ENCODE measurements around the gene ABCG8. TPM values are rescaled to one million over a fixed set of nuclear protein-coding genes. Genes with fewer than 3 reads are reported as not detected.

ABCG8 gene
- polyA plus RNA-seq, 4 donors, result 10.5 to 38.9 (median 24.7) TPM

DNA sequence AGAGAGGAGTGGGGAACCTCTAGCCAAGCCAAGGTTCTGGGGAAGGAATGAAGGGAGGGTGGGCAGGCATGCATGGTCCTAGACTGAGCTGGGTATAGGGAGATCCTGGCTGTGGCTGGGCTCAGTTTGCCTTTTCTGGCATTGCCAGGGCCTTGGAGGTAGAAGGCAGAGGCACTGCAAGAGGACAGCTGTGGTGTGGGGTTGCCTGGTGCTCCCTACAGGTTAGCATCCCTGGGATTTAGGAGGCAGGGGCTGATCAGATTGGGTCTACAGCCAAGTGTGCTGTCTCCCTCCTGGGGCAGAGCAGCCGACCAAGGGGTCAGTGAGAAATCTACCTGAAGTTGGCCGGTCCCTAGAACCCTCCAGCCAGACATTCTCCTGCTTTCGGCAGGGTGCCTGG is 15.9 kb downstream of the ABCG8 start:
- no peak for FAIRE-seq
- DNase-seq, result no peak
- peaks cover 0 to 38% (median 10%) of the 10 kb centered on the region in 3 donors for H3K36me3 ChIP-seq (ENCODE audit: control insufficient read depth in 3 of 3, insufficient read depth in 2 of 3, low read depth in 1 of 3, low read length in 3 of 3)
- H3K9me3 ChIP-seq (ENCODE audit: control insufficient read depth in 2 of 2, insufficient read depth in 1 of 2, low read depth in 1 of 2, low read length in 1 of 2), result no peaks in the 10 kb centered on the region
- H3K4me3 ChIP-seq (ENCODE audit: low read depth in 1 of 3, low read length in 3 of 3), result no peak overlapping the region
- no peak overlapping the region for H3K27ac ChIP-seq (ENCODE audit: low read depth in 1 of 3, low read length in 2 of 3)
- H3K27me3 ChIP-seq (ENCODE audit: control insufficient read depth in 3 of 3, insufficient read depth in 3 of 3, low read length in 3 of 3), result peaks cover 0 to 4% (median 0%) of the 10 kb centered on the region in 3 donors
- H3K4me1 ChIP-seq (ENCODE audit: control insufficient read depth in 3 of 3, insufficient read depth in 2 of 3, low read depth in 1 of 3, low read length in 2 of 3), result no peaks in the 10 kb centered on the region
- 77 to 91% (median 89%) methylated on average over 3 of the region's 3 CpGs for WGBS, 3 donors

GRCh38 chr2:43855292-43855691 is 16.5 kb downstream of the ABCG8 start:
- H3K27me3 ChIP-seq (ENCODE audit: control insufficient read depth in 3 of 3, insufficient read depth in 3 of 3, low read length in 3 of 3), result peaks cover 0 to 4% (median 0%) of the 10 kb centered on the region in 3 donors
- DNase-seq, result no peak
- WGBS, 3 donors, result 80 to 92% (median 91%) methylated on average over 2 of the region's 2 CpGs
- H3K4me1 ChIP-seq (ENCODE audit: control insufficient read depth in 3 of 3, insufficient read depth in 2 of 3, low read depth in 1 of 3, low read length in 2 of 3), result no peaks in the 10 kb centered on the region
- H3K9me3 ChIP-seq (ENCODE audit: control insufficient read depth in 2 of 2, insufficient read depth in 1 of 2, low read depth in 1 of 2, low read length in 1 of 2), result no peaks in the 10 kb centered on the region
- H3K36me3 ChIP-seq (ENCODE audit: control insufficient read depth in 3 of 3, insufficient read depth in 2 of 3, low read depth in 1 of 3, low read length in 3 of 3), result peaks cover 0 to 35% (median 10%) of the 10 kb centered on the region in 3 donors
- no peak for FAIRE-seq
- no peak overlapping the region for H3K27ac ChIP-seq (ENCODE audit: low read depth in 1 of 3, low read length in 2 of 3)
- no peak overlapping the region for H3K4me3 ChIP-seq (ENCODE audit: low read depth in 1 of 3, low read length in 3 of 3)

- Histone ChIP-seq H3K27ac (ENCODE audit: low read depth in 1 of 3, low read length in 2 of 3) (no peak overlapping the region), H3K27me3 (ENCODE audit: control insufficient read depth in 3 of 3, insufficient read depth in 3 of 3, low read length in 3 of 3) (no peaks in the 10 kb centered on the region), H3K4me3 (ENCODE audit: low read depth in 1 of 3, low read length in 3 of 3) (no peak overlapping the region), H3K4me1 (ENCODE audit: control insufficient read depth in 3 of 3, insufficient read depth in 2 of 3, low read depth in 1 of 3, low read length in 2 of 3) (no peaks in the 10 kb centered on the region), H3K9me3 (ENCODE audit: control insufficient read depth in 2 of 2, insufficient read depth in 1 of 2, low read depth in 1 of 2, low read length in 1 of 2) (no peaks in the 10 kb centered on the region), H3K36me3 (ENCODE audit: control insufficient read depth in 3 of 3, insufficient read depth in 2 of 3, low read depth in 1 of 3, low read length in 3 of 3) (peaks cover 0 to 28% (median 19%) of the 10 kb centered on the region in 3 donors)
- 59 to 79% (median 61%) methylated on average over 12 of the region's 12 CpGs for WGBS, 3 donors
- DNase-seq, result no peak
- no peak for FAIRE-seq
Measured at GRCh38 chr2:43872151-43872550, 33.4 kb downstream of the ABCG8 start.

- H3K27ac ChIP-seq (ENCODE audit: low read depth in 1 of 3, low read length in 2 of 3), result no peak overlapping the region
- H3K27me3 ChIP-seq (ENCODE audit: control insufficient read depth in 3 of 3, insufficient read depth in 3 of 3, low read length in 3 of 3), result no peaks in the 10 kb centered on the region
- no peak for FAIRE-seq
- no peaks in the 10 kb centered on the region for H3K9me3 ChIP-seq (ENCODE audit: control insufficient read depth in 2 of 2, insufficient read depth in 1 of 2, low read depth in 1 of 2, low read length in 1 of 2)
- H3K36me3 ChIP-seq (ENCODE audit: control insufficient read depth in 3 of 3, insufficient read depth in 2 of 3, low read depth in 1 of 3, low read length in 3 of 3), result peaks cover 0 to 48% (median 19%) of the 10 kb centered on the region in 3 donors
- WGBS, 3 donors, result 84 to 87% (median 87%) methylated on average over 11 of the region's 11 CpGs
- DNase-seq, result no peak
- H3K4me3 ChIP-seq (ENCODE audit: low read depth in 1 of 3, low read length in 3 of 3), result no peak overlapping the region
- no peaks in the 10 kb centered on the region for H3K4me1 ChIP-seq (ENCODE audit: control insufficient read depth in 3 of 3, insufficient read depth in 2 of 3, low read depth in 1 of 3, low read length in 2 of 3)
Measured at GRCh38 chr2:43874776-43875451, 36.1 kb downstream of the ABCG8 start.

- peak; percentile 61 to 67 for DNase-seq
- WGBS, 3 donors, result 39 to 47% (median 44%) methylated on average over 16 of the region's 16 CpGs
- Histone ChIP-seq H3K27me3 (ENCODE audit: control insufficient read depth in 3 of 3, insufficient read depth in 3 of 3, low read length in 3 of 3) (no peaks in the 10 kb centered on the region), H3K4me3 (ENCODE audit: low read depth in 1 of 3, low read length in 3 of 3) (no peak overlapping the region), H3K9me3 (ENCODE audit: control insufficient read depth in 2 of 2, insufficient read depth in 1 of 2, low read depth in 1 of 2, low read length in 1 of 2) (no peaks in the 10 kb centered on the region), H3K27ac (ENCODE audit: low read depth in 1 of 3, low read length in 2 of 3) (no peak overlapping the region), H3K4me1 (ENCODE audit: control insufficient read depth in 3 of 3, insufficient read depth in 2 of 3, low read depth in 1 of 3, low read length in 2 of 3) (no peaks in the 10 kb centered on the region), H3K36me3 (ENCODE audit: control insufficient read depth in 3 of 3, insufficient read depth in 2 of 3, low read depth in 1 of 3, low read length in 3 of 3) (peaks cover 0 to 43% (median 12%) of the 10 kb centered on the region in 3 donors)
- FAIRE-seq, result no peak
Measured at GRCh38 chr2:43877782-43878464, 39.2 kb downstream of the ABCG8 start.

GRCh38 chr2:43879261-43879660 is 40.5 kb downstream of the ABCG8 start:
- Histone ChIP-seq H3K36me3 (ENCODE audit: control insufficient read depth in 3 of 3, insufficient read depth in 2 of 3, low read depth in 1 of 3, low read length in 3 of 3) (peaks cover 0 to 42% (median 10%) of the 10 kb centered on the region in 3 donors), H3K27ac (ENCODE audit: low read depth in 1 of 3, low read length in 2 of 3) (no peak overlapping the region), H3K27me3 (ENCODE audit: control insufficient read depth in 3 of 3, insufficient read depth in 3 of 3, low read length in 3 of 3) (no peaks in the 10 kb centered on the region), H3K4me1 (ENCODE audit: control insufficient read depth in 3 of 3, insufficient read depth in 2 of 3, low read depth in 1 of 3, low read length in 2 of 3) (no peaks in the 10 kb centered on the region), H3K9me3 (ENCODE audit: control insufficient read depth in 2 of 2, insufficient read depth in 1 of 2, low read depth in 1 of 2, low read length in 1 of 2) (no peaks in the 10 kb centered on the region), H3K4me3 (ENCODE audit: low read depth in 1 of 3, low read length in 3 of 3) (no peak overlapping the region)
- FAIRE-seq (no peak), DNase-seq (no peak)
- WGBS, 3 donors, result 77 to 92% (median 84%) methylated on average over 5 of the region's 5 CpGs

- Histone ChIP-seq H3K4me1 (ENCODE audit: control insufficient read depth in 3 of 3, insufficient read depth in 2 of 3, low read depth in 1 of 3, low read length in 2 of 3) (peaks cover 0 to 5% (median 0%) of the 10 kb centered on the region in 3 donors), H3K36me3 (ENCODE audit: control insufficient read depth in 3 of 3, insufficient read depth in 2 of 3, low read depth in 1 of 3, low read length in 3 of 3) (peaks cover 0 to 33% (median 8%) of the 10 kb centered on the region in 3 donors), H3K27ac (ENCODE audit: low read depth in 1 of 3, low read length in 2 of 3) (no peak overlapping the region), H3K4me3 (ENCODE audit: low read depth in 1 of 3, low read length in 3 of 3) (no peak overlapping the region), H3K9me3 (ENCODE audit: control insufficient read depth in 2 of 2, insufficient read depth in 1 of 2, low read depth in 1 of 2, low read length in 1 of 2) (no peaks in the 10 kb centered on the region), H3K27me3 (ENCODE audit: control insufficient read depth in 3 of 3, insufficient read depth in 3 of 3, low read length in 3 of 3) (no peaks in the 10 kb centered on the region)
- WGBS, 3 donors, result 82 to 97% (median 94%) methylated on average over 9 of the region's 9 CpGs
- FAIRE-seq, result no peak
- DNase-seq, result peak in 1 of 2 donors; percentile 17
Measured at GRCh38 chr2:43880471-43880870, 41.7 kb downstream of the ABCG8 start.

GRCh38 chr2:43880952-43881351 is 42.2 kb downstream of the ABCG8 start:
- 61 to 71% (median 69%) methylated on average over 5 of the region's 5 CpGs for WGBS, 3 donors
- H3K4me3 ChIP-seq (ENCODE audit: low read depth in 1 of 3, low read length in 3 of 3), result no peak overlapping the region
- H3K27me3 ChIP-seq (ENCODE audit: control insufficient read depth in 3 of 3, insufficient read depth in 3 of 3, low read length in 3 of 3), result no peaks in the 10 kb centered on the region
- FAIRE-seq, result no peak
- H3K9me3 ChIP-seq (ENCODE audit: control insufficient read depth in 2 of 2, insufficient read depth in 1 of 2, low read depth in 1 of 2, low read length in 1 of 2), result no peaks in the 10 kb centered on the region
- H3K27ac ChIP-seq (ENCODE audit: low read depth in 1 of 3, low read length in 2 of 3), result no peak overlapping the region
- peaks cover 0 to 5% (median 0%) of the 10 kb centered on the region in 3 donors for H3K4me1 ChIP-seq (ENCODE audit: control insufficient read depth in 3 of 3, insufficient read depth in 2 of 3, low read depth in 1 of 3, low read length in 2 of 3)
- no peak for DNase-seq
- peaks cover 0 to 31% (median 3%) of the 10 kb centered on the region in 3 donors for H3K36me3 ChIP-seq (ENCODE audit: control insufficient read depth in 3 of 3, insufficient read depth in 2 of 3, low read depth in 1 of 3, low read length in 3 of 3)

Data from small intestine (tissue), 7 donors.